ENCODE results near the gene CCND1.

The CCND1 gene

GRCh38 chr11:69642549-69642912 is 1.6 kb downstream of the CCND1 start:
- no peak for DNase-seq

DNA sequence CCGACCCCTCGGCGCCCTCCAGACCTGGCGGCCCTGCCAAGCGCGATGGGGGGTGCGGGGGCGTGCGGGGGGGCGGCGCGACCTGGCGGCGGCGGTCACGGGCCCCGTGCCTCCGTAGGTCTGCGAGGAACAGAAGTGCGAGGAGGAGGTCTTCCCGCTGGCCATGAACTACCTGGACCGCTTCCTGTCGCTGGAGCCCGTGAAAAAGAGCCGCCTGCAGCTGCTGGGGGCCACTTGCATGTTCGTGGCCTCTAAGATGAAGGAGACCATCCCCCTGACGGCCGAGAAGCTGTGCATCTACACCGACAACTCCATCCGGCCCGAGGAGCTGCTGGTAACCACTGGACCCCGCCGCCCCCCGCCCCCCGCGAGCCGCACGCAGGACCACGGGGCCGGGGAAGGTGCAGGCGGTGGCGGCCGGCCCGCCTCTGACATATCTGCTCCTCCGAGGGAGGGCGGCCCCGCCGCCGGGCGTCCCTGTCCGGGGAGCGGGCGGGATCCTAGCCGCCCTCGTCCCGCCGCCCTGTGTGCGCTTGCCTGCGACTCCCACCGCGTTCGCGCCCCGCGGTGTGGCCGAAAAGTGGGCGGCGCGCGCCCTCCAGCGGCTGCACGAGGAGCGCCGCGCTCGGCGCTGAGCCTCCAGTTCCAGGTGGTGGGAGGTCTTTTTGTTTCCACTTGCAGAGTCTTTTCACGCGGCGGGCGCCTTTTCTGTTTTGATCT is 2.1 kb downstream of the CCND1 start:
- DNase-seq, result peak; percentile 71 to 81

- no peak for DNase-seq
Measured at GRCh38 chr11:69643646-69644045, 2.7 kb downstream of the CCND1 start.

- DNase-seq, result peak; percentile 48 to 73
Measured at GRCh38 chr11:69644071-69644961, 3.4 kb downstream of the CCND1 start.

GRCh38 chr11:69644962-69645675 is 4.2 kb downstream of the CCND1 start:
- DNase-seq, result no peak

DNA sequence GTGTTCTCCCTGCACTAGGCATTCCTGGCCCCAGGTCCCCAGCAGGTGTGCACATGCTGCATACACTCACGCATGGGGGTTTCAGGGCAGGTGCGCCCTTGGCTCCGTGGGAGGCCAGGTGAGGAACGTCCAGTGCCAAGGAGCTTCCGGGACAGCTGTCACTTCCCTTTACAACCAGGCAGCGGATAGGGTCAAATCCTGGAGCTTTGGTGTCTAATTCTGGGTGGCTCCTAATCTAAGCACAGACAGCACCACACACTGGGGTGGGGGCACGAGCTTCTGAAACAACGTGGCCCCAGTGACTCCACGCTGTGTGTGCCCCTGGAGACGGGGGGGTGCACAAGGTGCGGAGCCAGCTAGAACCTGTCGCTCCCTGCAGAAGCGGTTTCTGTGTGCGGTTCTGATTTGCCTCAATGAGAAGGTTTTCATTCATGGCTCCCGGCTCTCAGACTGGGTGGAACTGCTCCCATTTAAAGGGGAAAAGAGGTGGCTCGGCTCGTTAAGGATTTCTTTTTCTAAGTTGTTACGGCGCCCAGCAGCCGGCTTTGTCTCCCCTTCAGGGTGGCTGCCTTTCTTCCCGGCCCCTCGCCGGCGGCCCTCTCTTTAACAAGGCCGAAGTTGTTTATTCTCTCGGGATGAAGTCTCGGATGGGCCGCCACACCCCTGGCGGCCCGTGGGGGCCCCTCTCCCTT is 5.0 kb downstream of the CCND1 start:
- DNase-seq, result no peak

DNA sequence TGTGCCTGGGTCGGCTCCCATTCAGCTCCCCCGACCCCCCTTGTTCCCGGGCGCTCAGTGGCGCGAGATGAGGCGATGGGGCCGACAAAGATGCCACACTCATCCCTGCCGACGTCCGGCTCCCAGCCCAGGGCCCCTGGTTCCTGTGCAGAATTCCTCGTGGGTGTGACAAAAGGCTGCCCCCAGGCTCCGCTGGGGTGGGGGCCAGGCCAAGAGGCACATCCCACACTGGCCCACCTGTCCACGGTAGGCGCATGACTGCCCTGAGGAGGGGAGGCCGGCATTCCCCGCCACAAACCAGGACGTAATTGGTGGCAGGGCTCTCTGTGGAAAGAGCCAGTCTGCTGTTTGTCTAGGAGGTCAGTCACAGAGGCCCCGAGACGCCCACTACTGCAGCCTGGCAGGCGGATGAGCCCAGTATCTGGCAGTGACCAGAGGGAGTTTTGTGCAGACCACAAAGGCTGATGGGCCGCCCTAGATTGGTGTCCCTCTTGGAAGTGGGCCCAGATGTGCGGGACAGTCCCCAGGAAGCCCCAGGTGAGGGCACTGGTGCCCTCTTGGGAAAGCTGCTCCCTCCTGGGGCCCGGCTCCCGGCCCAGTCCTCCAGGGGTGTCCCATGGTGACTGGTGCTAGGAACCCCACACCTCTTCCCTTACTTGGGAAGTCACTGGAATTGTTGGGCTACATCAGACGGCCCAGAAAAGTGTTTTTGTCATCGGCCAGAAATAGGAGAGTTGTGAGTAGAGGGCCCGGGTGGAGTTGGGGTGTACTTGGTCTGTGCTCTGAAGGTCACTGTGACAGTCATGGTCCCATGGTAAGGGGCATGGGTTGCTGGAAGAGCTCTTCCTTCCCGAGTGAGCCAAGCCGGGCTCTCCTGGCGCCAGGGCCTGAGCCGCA is 5.8 kb downstream of the CCND1 start:
- no peak for DNase-seq

- no peak for DNase-seq
Measured at GRCh38 chr11:69647390-69647748, 6.4 kb downstream of the CCND1 start.

DNA sequence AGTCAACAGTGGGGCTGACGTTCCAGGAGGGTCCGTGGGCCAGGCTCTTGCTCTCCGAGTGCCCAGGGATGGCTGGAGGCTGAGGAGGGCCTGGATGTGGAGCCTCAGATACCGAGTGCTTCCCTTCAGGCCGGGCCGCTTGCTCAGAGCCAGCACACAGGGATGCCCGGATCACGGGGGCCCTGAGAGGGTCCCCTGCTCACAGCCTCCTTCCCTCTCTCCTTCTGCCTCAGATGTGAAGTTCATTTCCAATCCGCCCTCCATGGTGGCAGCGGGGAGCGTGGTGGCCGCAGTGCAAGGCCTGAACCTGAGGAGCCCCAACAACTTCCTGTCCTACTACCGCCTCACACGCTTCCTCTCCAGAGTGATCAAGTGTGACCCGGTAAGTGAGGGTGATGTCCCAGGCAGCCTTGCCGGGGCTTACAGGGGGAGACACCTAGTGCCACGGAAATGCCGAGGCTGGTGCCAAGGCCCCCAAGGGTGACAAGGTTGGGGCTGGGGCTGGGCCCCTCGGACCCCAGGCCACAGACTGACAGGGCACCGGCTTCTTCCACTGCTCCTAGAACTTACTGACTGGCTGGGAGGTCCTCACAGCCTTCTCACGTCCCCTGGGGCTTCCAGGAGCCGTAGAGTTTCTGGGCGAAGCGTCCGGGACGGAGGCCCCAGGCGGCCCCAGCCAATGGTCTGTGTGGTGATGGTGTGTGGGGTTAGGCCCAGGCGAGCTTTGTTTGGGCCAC is 7.0 kb downstream of the CCND1 start:
- no peak for DNase-seq

- no peak for DNase-seq
Measured at GRCh38 chr11:69648679-69649575, 8.0 kb downstream of the CCND1 start.

DNA sequence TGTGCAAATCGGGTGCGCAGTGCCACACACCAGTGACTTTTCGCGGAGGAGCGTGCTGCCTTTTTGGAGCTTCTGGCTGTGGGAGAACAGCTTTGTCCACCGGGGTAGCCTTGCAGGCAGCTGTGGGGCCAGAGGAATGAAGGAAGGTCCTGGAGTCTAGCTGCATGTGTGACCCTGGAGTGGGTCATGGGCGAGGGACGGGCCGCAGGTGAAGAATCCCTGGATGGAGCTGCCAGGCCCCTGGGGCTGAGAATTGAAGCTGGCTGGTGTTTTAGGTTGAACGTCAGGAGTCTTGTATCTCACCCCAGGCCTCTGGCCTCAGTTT is 8.6 kb downstream of the CCND1 start:
- DNase-seq, result no peak

DNA sequence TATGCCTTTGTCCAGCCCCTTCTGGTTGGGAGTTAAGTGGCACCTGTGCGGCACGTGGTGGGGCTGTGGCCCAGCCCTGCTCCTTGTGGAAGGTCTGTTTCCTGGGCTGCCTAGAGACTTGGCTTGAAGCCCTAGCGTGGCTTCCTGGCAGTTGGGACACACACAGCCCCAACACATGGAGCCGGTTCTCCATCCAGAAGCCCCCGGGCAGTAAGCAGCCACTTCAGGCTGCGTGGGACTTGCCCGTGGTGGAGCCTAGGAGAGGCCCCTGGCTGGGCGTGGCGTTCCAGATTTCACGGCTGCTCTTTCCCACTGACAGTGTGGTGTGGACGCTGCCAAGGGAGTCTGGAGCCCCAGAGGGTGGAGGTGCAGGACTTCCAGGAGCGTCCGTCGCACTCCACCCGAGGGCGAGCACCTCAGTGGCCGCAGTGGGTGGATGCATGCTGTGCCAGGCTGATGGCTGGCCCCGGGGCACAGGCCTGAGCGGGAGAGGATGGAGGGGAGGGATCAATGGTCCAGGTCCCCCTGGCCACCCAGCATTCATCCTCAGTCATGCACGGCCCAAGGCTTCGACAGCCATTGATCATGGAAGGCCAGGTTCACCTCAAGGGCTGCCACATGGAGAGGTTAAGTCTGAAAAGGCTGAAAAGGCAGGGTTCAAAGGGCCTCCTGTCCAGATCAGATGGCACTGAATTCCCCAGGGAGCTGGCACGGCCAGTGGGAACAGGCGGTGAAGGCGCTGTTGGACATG is 9.3 kb downstream of the CCND1 start:
- no peak for DNase-seq

DNA sequence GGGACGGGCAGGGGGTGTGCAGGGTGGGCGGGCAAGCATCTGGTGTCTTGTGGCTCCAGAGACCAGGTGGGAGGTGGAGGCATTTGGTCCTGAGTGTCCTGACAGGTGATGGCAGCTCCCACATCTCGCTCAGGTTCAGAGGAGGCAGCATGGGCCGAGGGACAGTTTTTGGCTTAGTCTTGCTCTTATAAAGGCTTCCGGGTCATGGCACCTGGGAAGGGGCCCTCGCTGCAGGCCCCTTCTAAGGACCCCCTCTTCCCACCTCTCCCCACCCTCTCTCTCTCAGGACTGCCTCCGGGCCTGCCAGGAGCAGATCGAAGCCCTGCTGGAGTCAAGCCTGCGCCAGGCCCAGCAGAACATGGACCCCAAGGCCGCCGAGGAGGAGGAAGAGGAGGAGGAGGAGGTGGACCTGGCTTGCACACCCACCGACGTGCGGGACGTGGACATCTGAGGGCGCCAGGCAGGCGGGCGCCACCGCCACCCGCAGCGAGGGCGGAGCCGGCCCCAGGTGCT is 9.9 kb downstream of the CCND1 start:
- DNase-seq, result no peak

DNA sequence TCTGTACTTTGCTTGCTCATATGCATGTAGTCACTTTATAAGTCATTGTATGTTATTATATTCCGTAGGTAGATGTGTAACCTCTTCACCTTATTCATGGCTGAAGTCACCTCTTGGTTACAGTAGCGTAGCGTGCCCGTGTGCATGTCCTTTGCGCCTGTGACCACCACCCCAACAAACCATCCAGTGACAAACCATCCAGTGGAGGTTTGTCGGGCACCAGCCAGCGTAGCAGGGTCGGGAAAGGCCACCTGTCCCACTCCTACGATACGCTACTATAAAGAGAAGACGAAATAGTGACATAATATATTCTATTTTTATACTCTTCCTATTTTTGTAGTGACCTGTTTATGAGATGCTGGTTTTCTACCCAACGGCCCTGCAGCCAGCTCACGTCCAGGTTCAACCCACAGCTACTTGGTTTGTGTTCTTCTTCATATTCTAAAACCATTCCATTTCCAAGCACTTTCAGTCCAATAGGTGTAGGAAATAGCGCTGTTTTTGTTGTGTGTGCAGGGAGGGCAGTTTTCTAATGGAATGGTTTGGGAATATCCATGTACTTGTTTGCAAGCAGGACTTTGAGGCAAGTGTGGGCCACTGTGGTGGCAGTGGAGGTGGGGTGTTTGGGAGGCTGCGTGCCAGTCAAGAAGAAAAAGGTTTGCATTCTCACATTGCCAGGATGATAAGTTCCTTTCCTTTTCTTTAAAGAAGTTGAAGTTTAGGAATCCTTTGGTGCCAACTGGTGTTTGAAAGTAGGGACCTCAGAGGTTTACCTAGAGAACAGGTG is 11.1 kb downstream of the CCND1 start:
- DNase-seq, result no peak

- DNase-seq, result peak; percentile 67 to 75
Measured at GRCh38 chr11:69652999-69653398, 12.0 kb downstream of the CCND1 start.

GRCh38 chr11:69653406-69653960 is 12.5 kb downstream of the CCND1 start:
- DNase-seq, result peak; percentile 20 to 26

- DNase-seq, result peak; percentile 49
Measured at GRCh38 chr11:69654001-69654659, 13.2 kb downstream of the CCND1 start.

Data from SHP77 (cell line).